Glutamatergic neuron (in vitro differentiated cells): ENCODE results near the gene ADAMTSL1. TPM values are rescaled to one million over a fixed set of nuclear protein-coding genes. Genes with fewer than 3 reads are reported as not detected.

Experiments used
- DNase-seq: peaks from one replicate; pipeline ENCODE4 v3.0.0; 2022
- H3K27ac Mint-ChIP-seq: one replicate; pipeline ENCODE4 v1.8.0; 2020; ENCODE audit warnings: mild to moderate bottlenecking, mixed read lengths, inconsistent platforms; ENCODE audit not compliant: unreplicated experiment
- H3K27me3 Mint-ChIP-seq: one replicate; pipeline ENCODE4 v1.8.0; 2020; ENCODE audit warnings: mild to moderate bottlenecking, moderate library complexity, mixed read lengths, inconsistent platforms; ENCODE audit not compliant: unreplicated experiment
- H3K36me3 Mint-ChIP-seq: one replicate; pipeline ENCODE4 v1.8.0; 2020; ENCODE audit warnings: mild to moderate bottlenecking, mixed read lengths, inconsistent platforms; ENCODE audit not compliant: unreplicated experiment
- H3K4me1 Mint-ChIP-seq: one replicate; pipeline ENCODE4 v1.8.0; 2020; ENCODE audit warnings: mild to moderate bottlenecking, low read depth, mixed read lengths, inconsistent platforms; ENCODE audit not compliant: unreplicated experiment
- H3K4me3 Mint-ChIP-seq: one replicate; pipeline ENCODE4 v1.8.0; 2020; ENCODE audit warnings: mild to moderate bottlenecking, mixed read lengths, inconsistent platforms; ENCODE audit not compliant: unreplicated experiment
- H3K9me3 Mint-ChIP-seq: one replicate; pipeline ENCODE4 v1.8.0; 2020; ENCODE audit warnings: mild to moderate bottlenecking, moderate library complexity, mixed read lengths, inconsistent platforms; ENCODE audit not compliant: unreplicated experiment
- total RNA-seq: library from RNA; stranded (reverse); fragmentation: NEBNext Ultra II Directional; extraction: Animal tissue kit (Norgen Biotek cat#: 25700); gene quantifications from one replicate; pipeline ENCODE4 v1.2.1, GENCODE V29; 2021; ENCODE audit not compliant: unreplicated experiment
- TF ChIP-seq, protein P1 (sequence below): fragments of 200-600 bp; sonication (generic); IDR thresholded peaks from one replicate; pipeline ENCODE4 v1.5.0; 2021; ENCODE audit not compliant: partially characterized antibody, unreplicated experiment

Gene ADAMTSL1
- total RNA-seq, 1 donor from 2014 or later = 0.91 TPM

DNA sequence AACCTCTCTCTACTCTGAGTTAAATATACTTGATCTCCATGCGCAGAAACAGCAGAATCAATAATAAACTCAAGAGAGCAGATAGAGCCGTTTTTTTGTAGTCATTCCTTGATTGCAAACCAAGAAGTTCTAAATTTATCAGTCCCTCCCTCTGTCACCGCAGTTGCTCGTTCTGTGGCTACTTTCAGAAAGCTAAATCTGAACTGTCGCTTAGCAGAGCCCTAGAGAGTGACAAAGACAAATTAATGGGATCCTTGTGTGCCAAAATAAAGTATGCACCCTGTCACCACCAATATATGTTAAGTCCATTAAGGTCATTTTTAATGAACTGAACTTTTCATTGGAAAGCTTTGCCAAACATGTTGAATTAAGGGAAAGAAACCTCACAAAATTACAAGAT is 218.3 kb downstream of the ADAMTSL1 start:
- Mint-ChIP-seq H3K27me3 (no peaks in the 10 kb centered on the region), H3K9me3 (peaks cover 4% of the 10 kb centered on the region), H3K27ac (no peak overlapping the region), H3K4me3 (no peak overlapping the region), H3K4me1 (peaks cover 9% of the 10 kb centered on the region), H3K36me3 (peaks cover 22% of the 10 kb centered on the region)
- TF ChIP-seq, protein P1, sequence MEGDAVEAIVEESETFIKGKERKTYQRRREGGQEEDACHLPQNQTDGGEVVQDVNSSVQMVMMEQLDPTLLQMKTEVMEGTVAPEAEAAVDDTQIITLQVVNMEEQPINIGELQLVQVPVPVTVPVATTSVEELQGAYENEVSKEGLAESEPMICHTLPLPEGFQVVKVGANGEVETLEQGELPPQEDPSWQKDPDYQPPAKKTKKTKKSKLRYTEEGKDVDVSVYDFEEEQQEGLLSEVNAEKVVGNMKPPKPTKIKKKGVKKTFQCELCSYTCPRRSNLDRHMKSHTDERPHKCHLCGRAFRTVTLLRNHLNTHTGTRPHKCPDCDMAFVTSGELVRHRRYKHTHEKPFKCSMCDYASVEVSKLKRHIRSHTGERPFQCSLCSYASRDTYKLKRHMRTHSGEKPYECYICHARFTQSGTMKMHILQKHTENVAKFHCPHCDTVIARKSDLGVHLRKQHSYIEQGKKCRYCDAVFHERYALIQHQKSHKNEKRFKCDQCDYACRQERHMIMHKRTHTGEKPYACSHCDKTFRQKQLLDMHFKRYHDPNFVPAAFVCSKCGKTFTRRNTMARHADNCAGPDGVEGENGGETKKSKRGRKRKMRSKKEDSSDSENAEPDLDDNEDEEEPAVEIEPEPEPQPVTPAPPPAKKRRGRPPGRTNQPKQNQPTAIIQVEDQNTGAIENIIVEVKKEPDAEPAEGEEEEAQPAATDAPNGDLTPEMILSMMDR = no peak
- no peak for DNase-seq

DNA sequence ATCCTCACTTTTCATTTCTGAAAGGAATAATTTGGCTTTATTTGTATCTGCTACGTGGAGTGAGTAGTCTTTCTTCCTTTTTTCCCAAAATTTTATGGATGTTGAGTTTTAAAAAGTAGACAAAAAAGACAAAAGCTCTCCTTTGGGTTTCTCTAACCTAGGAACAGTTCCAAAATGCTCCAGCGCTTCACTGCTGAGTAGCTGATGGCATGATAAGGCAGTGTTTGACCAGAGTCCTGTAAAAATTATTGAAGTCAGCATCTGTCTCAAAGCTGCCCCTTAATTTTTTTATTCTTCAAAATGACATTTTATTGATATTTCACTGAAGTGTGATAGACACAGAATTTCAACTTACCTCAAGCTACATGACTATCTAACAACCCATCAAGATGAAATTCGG is 219.0 kb downstream of the ADAMTSL1 start:
- H3K27ac Mint-ChIP-seq = no peak overlapping the region
- no peak overlapping the region for H3K4me3 Mint-ChIP-seq
- peaks cover 22% of the 10 kb centered on the region for H3K36me3 Mint-ChIP-seq
- no peaks in the 10 kb centered on the region for H3K27me3 Mint-ChIP-seq
- peaks cover 4% of the 10 kb centered on the region for H3K9me3 Mint-ChIP-seq
- DNase-seq = no peak
- peaks cover 9% of the 10 kb centered on the region for H3K4me1 Mint-ChIP-seq
- TF ChIP-seq, protein P1 = no peak

DNA sequence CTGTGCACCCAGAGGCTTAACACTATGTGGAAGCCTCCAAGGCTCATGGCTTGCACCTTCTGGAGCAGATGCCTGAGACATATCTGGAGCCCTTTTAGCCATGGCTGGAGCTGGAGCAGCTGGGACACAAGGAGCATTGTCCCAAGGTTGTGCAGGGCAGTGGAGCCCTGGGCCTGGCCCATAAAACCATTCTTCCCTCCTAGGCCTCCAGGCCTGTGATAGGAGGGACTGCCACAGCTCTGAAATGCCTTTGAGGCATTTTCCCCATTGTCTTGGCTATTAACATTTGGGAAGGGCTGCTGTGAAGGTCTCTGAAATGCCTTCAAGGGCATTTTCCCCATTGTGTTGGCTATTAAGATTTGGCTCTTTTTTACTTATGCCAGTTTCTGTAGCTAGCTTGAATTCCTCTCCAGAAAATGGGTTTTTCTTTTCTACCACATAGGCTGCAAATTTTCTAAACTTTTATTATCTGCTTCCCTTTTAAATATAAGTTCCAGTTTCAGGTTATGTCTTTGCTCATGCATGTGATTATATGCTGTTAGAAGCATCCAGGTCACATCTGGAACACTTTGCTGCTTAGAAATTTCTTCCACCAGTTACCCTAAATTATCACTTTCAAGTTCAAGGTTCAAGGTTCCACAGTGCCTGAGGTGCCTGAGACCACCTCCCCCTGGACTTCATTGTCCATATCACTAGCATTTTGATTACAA is 221.2 kb downstream of the ADAMTSL1 start:
- no peak for DNase-seq
- Mint-ChIP-seq H3K4me1 (peaks cover 4% of the 10 kb centered on the region), H3K27ac (no peak overlapping the region), H3K4me3 (no peak overlapping the region), H3K36me3 (peaks cover 22% of the 10 kb centered on the region), H3K9me3 (peaks cover 2% of the 10 kb centered on the region), H3K27me3 (no peaks in the 10 kb centered on the region)
- TF ChIP-seq, protein P1 = no peak

DNA sequence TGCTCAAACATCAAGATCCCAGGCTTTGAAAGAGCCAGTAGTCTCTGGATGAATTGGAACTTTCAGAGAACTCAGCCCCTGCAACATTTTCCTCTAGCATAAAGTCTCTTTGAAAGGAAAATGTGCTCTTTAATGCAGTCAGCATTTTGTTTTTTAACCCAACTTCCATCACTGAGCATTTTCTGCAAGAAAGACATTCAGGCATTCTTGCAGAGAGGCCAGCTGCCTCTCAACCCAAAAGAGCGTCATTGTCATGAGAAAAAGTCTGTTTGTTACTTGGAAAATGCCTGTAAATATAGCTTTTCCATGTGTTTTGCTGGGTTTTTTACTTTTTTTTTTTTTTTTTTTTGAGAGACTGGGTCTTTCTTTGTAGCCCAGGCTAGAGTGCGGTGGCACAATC is 225.0 kb downstream of the ADAMTSL1 start:
- TF ChIP-seq, protein P1 = no peak
- Mint-ChIP-seq H3K27me3 (no peaks in the 10 kb centered on the region), H3K4me3 (no peak overlapping the region), H3K4me1 (no peaks in the 10 kb centered on the region), H3K9me3 (peaks cover 5% of the 10 kb centered on the region), H3K27ac (no peak overlapping the region), H3K36me3 (peaks cover 24% of the 10 kb centered on the region)
- DNase-seq = no peak

DNA sequence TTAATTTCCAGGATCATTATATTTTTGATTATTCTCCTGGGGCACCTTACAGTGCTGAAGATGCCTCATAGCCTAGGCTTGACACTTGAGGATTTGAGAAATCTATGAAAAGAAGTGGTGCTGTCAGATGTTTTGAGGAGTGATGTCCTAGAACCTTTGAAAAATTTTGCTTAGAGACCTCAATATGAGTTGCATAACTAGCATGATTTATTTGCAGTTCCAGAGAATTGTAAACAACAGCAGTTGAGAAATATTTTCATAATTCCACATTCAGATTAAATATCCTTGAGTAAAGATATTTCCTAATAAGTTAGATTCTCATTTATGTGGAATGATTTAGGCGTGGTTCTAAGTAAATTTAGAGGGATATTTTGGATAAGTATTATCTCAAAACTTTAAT is 225.8 kb downstream of the ADAMTSL1 start:
- TF ChIP-seq, protein P1 = no peak
- Mint-ChIP-seq H3K36me3 (peaks cover 19% of the 10 kb centered on the region), H3K27me3 (no peaks in the 10 kb centered on the region), H3K9me3 (peaks cover 3% of the 10 kb centered on the region), H3K27ac (no peak overlapping the region), H3K4me3 (no peak overlapping the region), H3K4me1 (no peaks in the 10 kb centered on the region)
- DNase-seq = no peak
